ENCODE measurements around the gene TNFAIP8. TPM values are rescaled to one million over a fixed set of nuclear protein-coding genes. Genes with fewer than 3 reads are reported as not detected.

Gene TNFAIP8
- total RNA-seq, 2 donors from 2014 or later: 29.6 to 39.5 TPM

- H3K27ac Mint-ChIP-seq: no peak overlapping the region
- Histone ChIP-seq H3K9me3 (ENCODE audit: control insufficient read depth, low read length) (no peaks in the 10 kb centered on the region), H3K27me3 (ENCODE audit: control insufficient read depth, insufficient read depth, low read length, poor library complexity, severe bottlenecking) (no peaks in the 10 kb centered on the region), H3K9ac (ENCODE audit: extremely low read depth, low read length, poor library complexity, severe bottlenecking) (no peak overlapping the region), H3K36me3 (ENCODE audit: control insufficient read depth, insufficient read depth, low read length) (peaks cover 33% of the 10 kb centered on the region), H3K27ac (ENCODE audit: low read depth, low read length) (no peak overlapping the region), H3K4me3 (ENCODE audit: low read length) (no peak overlapping the region), H3K4me1 (ENCODE audit: control insufficient read depth, insufficient read depth, low read length) (no peaks in the 10 kb centered on the region)
- TF ChIP-seq CTCF (conservative IDR thresholded peaks at IDR 0.05): no peak
- DNase-seq: no peak
- no peaks in the 10 kb centered on the region for H3K9me3 Mint-ChIP-seq
- 55 to 72% methylated on average over 2 to 3 of the region's 3 CpGs for WGBS, 2 experiments (ENCODE audit: insufficient coverage in 1 of 2, insufficient read length in 1 of 2)
- peaks cover 10% of the 10 kb centered on the region for H3K4me1 Mint-ChIP-seq
- H3K4me3 Mint-ChIP-seq: no peak overlapping the region
- H3K27me3 Mint-ChIP-seq (ENCODE audit: insufficient read depth): no peaks in the 10 kb centered on the region
- peaks cover 23% of the 10 kb centered on the region for H3K36me3 Mint-ChIP-seq (ENCODE audit: low read depth)
Observed at GRCh38 chr5:119393201-119393691, 37.4 kb downstream of the TNFAIP8 start.

- H3K27me3 Mint-ChIP-seq (ENCODE audit: insufficient read depth): no peaks in the 10 kb centered on the region
- DNase-seq: no peak
- Histone ChIP-seq H3K4me3 (ENCODE audit: low read length) (no peak overlapping the region), H3K9ac (ENCODE audit: extremely low read depth, low read length, poor library complexity, severe bottlenecking) (no peak overlapping the region), H3K27ac (ENCODE audit: low read depth, low read length) (no peak overlapping the region), H3K36me3 (ENCODE audit: control insufficient read depth, insufficient read depth, low read length) (peaks cover 33% of the 10 kb centered on the region), H3K9me3 (ENCODE audit: control insufficient read depth, low read length) (no peaks in the 10 kb centered on the region), H3K27me3 (ENCODE audit: control insufficient read depth, insufficient read depth, low read length, poor library complexity, severe bottlenecking) (no peaks in the 10 kb centered on the region), H3K4me1 (ENCODE audit: control insufficient read depth, insufficient read depth, low read length) (no peaks in the 10 kb centered on the region)
- no peak for TF ChIP-seq CTCF (conservative IDR thresholded peaks at IDR 0.05)
- H3K4me1 Mint-ChIP-seq: peaks cover 10% of the 10 kb centered on the region
- no peak overlapping the region for H3K27ac Mint-ChIP-seq
- no peak overlapping the region for H3K4me3 Mint-ChIP-seq
- H3K36me3 Mint-ChIP-seq (ENCODE audit: low read depth): peaks cover 23% of the 10 kb centered on the region
- no peaks in the 10 kb centered on the region for H3K9me3 Mint-ChIP-seq
- 100% methylated on average over 1 of the region's 1 CpG for WGBS, 2 experiments (ENCODE audit: insufficient coverage in 1 of 2, insufficient read length in 1 of 2)
Observed at GRCh38 chr5:119393746-119394145, 37.9 kb downstream of the TNFAIP8 start.

- Histone ChIP-seq H3K9ac (ENCODE audit: extremely low read depth, low read length, poor library complexity, severe bottlenecking) (no peak overlapping the region), H3K36me3 (ENCODE audit: control insufficient read depth, insufficient read depth, low read length) (peaks cover 33% of the 10 kb centered on the region), H3K27ac (ENCODE audit: low read depth, low read length) (no peak overlapping the region), H3K4me1 (ENCODE audit: control insufficient read depth, insufficient read depth, low read length) (no peaks in the 10 kb centered on the region), H3K27me3 (ENCODE audit: control insufficient read depth, insufficient read depth, low read length, poor library complexity, severe bottlenecking) (no peaks in the 10 kb centered on the region), H3K4me3 (ENCODE audit: low read length) (no peak overlapping the region), H3K9me3 (ENCODE audit: control insufficient read depth, low read length) (no peaks in the 10 kb centered on the region)
- Mint-ChIP-seq H3K9me3 (no peaks in the 10 kb centered on the region), H3K4me3 (no peak overlapping the region), H3K27me3 (ENCODE audit: insufficient read depth) (no peaks in the 10 kb centered on the region), H3K27ac (no peak overlapping the region), H3K4me1 (no peaks in the 10 kb centered on the region), H3K36me3 (ENCODE audit: low read depth) (peaks cover 23% of the 10 kb centered on the region)
- no peak for TF ChIP-seq CTCF (conservative IDR thresholded peaks at IDR 0.05)
- WGBS, 2 experiments (ENCODE audit: insufficient coverage in 1 of 2, insufficient read length in 1 of 2): 87 to 88% methylated on average over 6 to 8 of the region's 8 CpGs
- DNase-seq: no peak
Observed at GRCh38 chr5:119395080-119395836, 39.4 kb downstream of the TNFAIP8 start.
